GM19043 (cell line): ENCODE data around the gene DCUN1D5.

ENCODE experiments used
- ATAC-seq: cut with Tn5 transposase; IDR thresholded peaks from one replicate; pipeline ENCODE4 v1.9.1; 2021; ENCODE audit warnings: low read depth; ENCODE audit not compliant: unreplicated experiment

The DCUN1D5 gene

DNA sequence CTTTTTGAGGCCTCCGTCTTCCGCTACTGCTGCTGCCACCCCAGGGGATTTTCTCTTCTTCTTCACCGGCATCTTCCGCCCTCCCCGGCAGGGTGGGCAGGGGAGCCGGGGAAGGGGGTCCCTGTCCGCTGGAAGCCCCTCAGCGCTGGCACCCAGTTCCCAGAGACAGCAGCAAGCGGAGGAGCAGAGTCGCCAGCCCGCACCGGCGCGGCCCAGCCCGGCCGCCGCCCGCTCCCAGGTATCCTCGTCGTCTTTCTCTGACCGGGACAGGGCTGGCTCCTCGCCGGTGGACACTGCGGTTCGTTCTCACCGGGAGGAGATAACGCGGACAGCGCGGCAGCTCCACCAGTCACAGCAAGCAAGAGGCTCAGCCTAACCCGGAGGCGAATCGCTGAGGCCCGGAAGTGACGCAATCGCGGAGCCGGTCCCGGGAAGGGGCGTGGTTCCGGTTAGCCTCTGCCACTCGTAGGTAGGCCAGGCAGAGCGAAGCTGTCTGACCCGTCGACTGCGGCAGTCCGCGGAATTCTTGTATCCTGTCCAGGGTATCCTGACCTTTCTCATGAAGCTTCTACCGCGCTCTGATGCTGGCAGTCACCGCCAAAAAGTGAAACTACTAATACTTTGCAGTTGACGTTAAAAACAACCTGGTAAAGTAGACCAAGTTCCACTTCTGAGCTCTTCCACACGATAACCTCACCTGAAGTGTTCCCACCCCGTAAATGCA, at the start of gene DCUN1D5:
TSS of gene DCUN1D5 (minus strand) at position 360 of the 724 bp plus-strand sequence. CDS start at position 72, 288 bp downstream.
- peak; percentile 99 for ATAC-seq

DNA sequence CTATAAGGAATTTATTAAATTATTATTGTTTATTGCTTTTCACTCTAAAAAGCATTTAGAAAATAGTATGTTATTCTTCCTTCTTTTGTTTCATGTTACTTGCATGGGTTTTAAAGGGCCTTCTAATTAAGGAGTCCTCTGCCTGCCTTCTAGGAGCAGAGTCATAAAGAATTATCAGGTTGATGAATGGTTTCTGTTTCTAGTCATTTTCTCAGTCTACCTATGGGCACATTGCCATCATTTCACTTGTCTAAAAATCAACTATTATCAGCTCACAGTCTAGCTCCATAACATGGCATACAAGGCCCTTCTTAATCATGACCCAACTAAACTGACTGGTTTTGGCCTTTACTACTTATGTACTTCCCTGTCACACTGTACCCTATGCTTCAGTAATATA, 33.5 kb upstream of the DCUN1D5 start:
- ATAC-seq: no peak

GRCh38 chr11:103114836-103115235, 22.9 kb upstream of the DCUN1D5 start:
- no peak for ATAC-seq

DNA sequence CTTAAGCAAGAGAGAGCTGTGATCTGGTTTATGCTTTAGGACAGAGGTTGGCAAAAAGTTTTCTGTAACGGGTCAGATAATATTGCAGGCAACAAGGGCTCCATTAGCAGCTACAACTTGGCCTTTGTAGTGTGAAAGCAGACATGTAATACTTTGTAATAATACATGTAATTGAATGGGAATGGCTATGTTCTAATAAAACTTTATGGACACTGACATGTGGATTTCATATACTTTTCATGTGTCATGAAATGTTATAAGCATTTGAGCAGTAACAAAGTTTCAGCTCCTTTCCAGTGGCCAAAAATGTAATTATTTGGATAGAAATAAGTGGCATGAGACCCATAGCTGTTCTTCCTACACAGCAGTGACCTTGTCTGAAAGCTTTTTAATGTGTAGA, 20.4 kb upstream of the DCUN1D5 start:
- no peak for ATAC-seq

DNA sequence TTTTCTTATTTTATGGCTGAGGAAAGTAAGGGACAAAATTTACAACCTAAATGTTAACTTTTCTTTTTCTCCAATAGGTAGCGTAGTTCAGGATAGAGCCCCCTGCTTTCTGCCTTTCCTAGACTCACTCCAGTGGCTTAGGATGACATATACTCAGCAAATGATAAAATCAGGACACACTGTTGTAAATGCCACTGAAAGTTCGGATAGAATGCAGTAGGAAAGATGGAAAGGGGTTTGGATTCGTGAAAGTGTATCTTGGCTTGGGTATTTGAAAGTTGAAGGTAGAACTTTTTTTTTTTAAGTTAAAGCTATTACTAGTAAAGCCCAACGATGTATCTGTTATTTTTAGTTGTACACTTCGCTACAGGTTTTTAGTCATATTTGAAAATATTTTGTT, 19.4 kb upstream of the DCUN1D5 start:
- no peak for ATAC-seq

DNA sequence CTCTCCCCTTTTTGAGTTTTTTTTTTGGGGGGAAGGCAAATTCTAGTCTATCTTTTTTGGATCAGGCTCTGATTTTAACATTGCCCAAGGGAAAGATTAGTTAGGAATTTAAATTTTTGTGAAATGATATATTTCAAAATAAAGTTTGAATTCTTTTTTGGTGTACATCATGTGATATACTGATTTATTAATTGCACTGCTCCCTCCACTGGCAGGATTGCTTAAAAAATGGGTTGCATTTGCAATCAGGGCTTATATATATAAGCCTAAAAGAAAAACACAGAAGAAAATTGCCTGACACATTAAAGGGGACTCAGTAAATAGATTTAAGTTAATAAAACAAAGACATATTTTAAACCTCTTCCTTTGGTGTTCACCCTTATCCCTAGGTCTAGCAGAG, 18.4 kb upstream of the DCUN1D5 start:
- ATAC-seq: no peak

DNA sequence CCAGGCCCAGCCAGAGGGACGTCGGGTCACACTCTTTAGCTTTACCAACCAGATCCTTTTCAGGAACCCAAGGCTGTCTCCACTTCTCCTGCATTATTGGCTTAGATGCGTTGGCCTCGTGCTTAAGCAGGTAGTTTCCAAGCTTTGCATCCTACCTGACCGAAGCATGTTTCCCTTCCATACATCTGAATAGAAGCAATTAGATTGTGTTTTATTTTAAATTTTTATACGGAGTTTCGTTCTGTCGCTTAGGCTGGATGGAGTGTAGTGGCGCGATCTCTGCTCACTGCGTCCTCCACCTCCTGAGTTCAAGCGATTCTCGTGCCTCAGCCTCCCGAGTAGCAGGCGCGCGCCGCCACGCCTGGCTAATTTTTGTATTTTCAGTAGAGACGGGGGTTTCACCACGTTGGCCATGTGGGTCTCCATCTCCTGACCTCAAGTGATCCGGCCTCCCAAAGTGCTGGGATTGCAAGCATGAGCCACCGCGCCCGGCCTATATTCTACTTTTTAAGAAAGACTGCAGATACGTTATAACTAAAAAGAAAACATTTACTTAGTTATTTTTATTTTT, 17.9 kb upstream of the DCUN1D5 start:
- no peak for ATAC-seq

GRCh38 chr11:103108933-103109817, 17.2 kb upstream of the DCUN1D5 start, which contains the start of gene DYNC2H1:
TSS of gene DYNC2H1 (plus strand) at chr11:103109426. CDS start at chr11:103109575, 149 bp downstream.
- peak; percentile 99 for ATAC-seq

- no peak for ATAC-seq
These were observed 5.3 kb upstream of the DCUN1D5 start for GRCh38 chr11:103097279-103097678.

GRCh38 chr11:103091064-103091800, 728 bp downstream of the DCUN1D5 start:
- peak; percentile 30 for ATAC-seq

DNA sequence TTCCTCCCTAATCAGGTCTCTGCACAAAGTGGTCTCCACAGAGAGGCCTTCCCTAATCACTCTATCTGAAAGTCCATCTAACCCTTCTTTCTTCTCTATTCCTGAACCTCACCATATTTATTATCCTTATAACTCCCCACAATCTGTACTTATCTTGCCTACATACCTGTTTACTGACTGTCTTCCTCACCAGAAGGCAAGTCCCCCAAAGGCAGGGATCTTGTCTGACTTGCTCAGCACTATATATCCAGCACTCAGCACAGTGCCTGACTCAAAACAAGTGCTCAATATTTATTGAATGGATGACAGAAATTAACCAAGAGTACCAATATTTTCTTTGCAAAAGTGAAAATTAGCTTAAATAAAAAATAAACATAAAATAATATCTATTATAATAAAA, 5.5 kb downstream of the DCUN1D5 start:
- no peak for ATAC-seq

- no peak for ATAC-seq
These were observed 6.1 kb downstream of the DCUN1D5 start for GRCh38 chr11:103085758-103086365.

- no peak for ATAC-seq
These were observed 12.1 kb downstream of the DCUN1D5 start for GRCh38 chr11:103079833-103080232.

GRCh38 chr11:103078710-103079109, 13.2 kb downstream of the DCUN1D5 start:
- no peak for ATAC-seq

DNA sequence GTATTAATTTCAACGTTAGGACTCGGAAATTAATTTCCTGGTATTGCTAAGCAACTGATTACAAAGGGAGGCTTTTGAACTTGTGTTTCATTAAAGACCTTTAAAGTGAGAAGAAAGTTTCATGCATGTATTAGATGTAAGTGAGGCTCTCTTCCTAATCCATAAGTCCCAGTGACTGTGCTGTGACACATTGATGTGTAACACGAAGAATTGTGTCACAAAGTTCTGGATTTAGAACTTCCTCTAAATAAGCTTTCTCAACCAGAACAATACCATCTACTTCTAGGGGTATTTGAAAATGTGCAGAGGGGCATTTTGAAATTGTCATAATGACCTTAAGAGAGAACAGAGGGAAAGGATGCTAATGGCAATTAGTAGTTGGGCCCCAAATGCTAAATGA, 14.4 kb downstream of the DCUN1D5 start:
- ATAC-seq: no peak

DNA sequence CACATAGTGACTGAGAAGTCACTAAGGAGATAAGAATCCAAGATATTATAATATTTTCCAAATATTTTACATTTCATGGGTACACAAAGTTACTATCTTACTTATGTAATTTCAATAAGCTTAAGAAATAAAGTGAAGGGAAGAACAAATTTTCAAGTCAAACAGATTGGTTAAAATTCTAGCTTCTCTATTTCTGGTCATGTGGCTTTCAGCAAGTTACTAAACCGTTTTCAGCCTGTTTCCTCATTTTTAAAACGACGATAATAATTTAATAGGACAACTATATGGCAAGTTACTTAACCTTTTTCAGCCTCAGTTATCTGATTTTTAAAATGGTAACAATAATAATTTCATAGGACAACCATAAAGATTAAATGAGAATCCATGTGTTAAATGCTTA, 15.6 kb downstream of the DCUN1D5 start:
- no peak for ATAC-seq

DNA sequence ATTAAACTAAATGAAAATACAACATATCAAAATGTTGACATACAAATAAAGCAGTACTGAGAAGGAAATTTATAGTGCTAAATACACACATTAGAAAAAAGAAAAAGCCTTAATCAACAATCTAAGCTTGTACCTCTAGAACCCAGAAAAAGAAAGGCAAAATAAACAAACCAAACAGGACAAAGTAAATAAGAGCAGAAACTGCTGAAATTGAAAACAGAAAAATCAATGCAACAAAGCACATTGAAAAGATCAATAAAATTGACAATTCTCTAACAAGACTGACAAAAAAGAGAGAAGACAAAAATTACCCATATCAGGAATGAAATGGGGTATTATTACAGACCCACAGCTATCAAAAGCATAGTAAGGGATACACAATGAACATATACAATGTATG, 21.0 kb downstream of the DCUN1D5 start:
- ATAC-seq: no peak

DNA sequence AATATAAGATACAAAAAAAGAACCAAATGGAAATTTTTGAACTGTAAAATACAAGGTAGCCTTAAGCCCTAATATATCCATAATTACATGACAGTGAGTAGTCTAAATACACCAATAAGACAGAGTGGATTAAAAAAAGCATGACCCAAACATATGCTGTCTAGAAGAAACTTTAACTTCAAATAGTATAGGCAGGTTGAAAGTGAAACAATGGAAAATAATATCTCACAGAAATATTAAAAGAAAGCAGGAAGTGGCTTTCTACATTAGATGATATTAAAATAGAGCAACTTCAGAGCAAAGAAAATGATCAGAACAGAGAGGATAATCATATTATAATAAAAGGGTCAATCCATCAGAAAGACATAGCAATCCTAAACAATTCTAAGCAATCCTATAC, 21.8 kb downstream of the DCUN1D5 start:
- no peak for ATAC-seq

GRCh38 chr11:103069367-103069766, 22.6 kb downstream of the DCUN1D5 start:
- no peak for ATAC-seq

- no peak for ATAC-seq
These were observed 24.8 kb downstream of the DCUN1D5 start for GRCh38 chr11:103067118-103067517.
